K562 (cell line): ENCODE results near the gene MEGF11. TPM values are rescaled to one million over a fixed set of nuclear protein-coding genes. Genes with fewer than 3 reads are reported as not detected.

ENCODE experiments used
- FOXK2 ChIP-seq, 2 experiments: fragments of 450-650 bp; IDR thresholded peaks in 1 of 2; conservative IDR thresholded peaks in 1 of 2; 2 replicates each; pipeline ENCODE4 v1.6.1; 2016; ENCODE audit warnings: low read depth in 2 of 2, mild to moderate bottlenecking in 1 of 2
- FOXP4 ChIP-seq: sonication (generic); formaldehyde crosslinking; IDR thresholded peaks from 2 replicates; pipeline ENCODE4 v1.8.0; 2022; ENCODE audit warnings: mild to moderate bottlenecking, missing genetic modification reagents, borderline replicate concordance
- HMBOX1 ChIP-seq: sonication (generic); IDR thresholded peaks from 2 replicates; pipeline ENCODE4 v1.6.1; 2016
- LARP7 ChIP-seq: fragments of 450-650 bp; IDR thresholded peaks from 2 replicates; pipeline ENCODE4 v1.6.1; 2016
- NRF1 ChIP-seq, 2 experiments: fragments of 450-650 bp; IDR thresholded peaks in 1 of 2; conservative IDR thresholded peaks in 1 of 2; 2 replicates each; pipeline ENCODE4 v1.6.1; 2014; ENCODE audit warnings: mild to moderate bottlenecking in 2 of 2
- PML ChIP-seq: IDR thresholded peaks from 2 replicates; pipeline ENCODE4 v1.6.1; 2012; ENCODE audit warnings: low read length, inconsistent platforms
- PRMT5 ChIP-seq: sonication (generic); formaldehyde crosslinking; IDR thresholded peaks from 2 replicates; pipeline ENCODE4 v1.5.0; 2020; ENCODE audit warnings: missing genetic modification reagents
- SP1 ChIP-seq: sonication (generic); formaldehyde crosslinking; IDR thresholded peaks from 2 replicates; pipeline ENCODE4 v1.8.1; 2022; ENCODE audit warnings: mild to moderate bottlenecking, missing genetic modification reagents
- TCF7 ChIP-seq: sonication (generic); IDR thresholded peaks from 2 replicates; pipeline ENCODE4 v1.6.1; 2016; ENCODE audit warnings: antibody characterized with exemption, borderline replicate concordance
- WHSC1 ChIP-seq: IDR thresholded peaks from one replicate; pipeline ENCODE4 v1.6.1; 2012; ENCODE audit warnings: low read length, control low read depth, inconsistent platforms
- ZNF134 ChIP-seq: fragments of 250-450 bp; sonication (Bioruptor Pico); conservative IDR thresholded peaks from 2 replicates; pipeline ENCODE4 v1.4.0; 2020
- ZNF551 ChIP-seq: fragments of 250-450 bp; sonication (Bioruptor Pico); IDR thresholded peaks from 2 replicates; pipeline ENCODE4 v1.5.0; 2021; ENCODE audit warnings: mild to moderate bottlenecking, moderate library complexity
- polyA plus RNA-seq, 8 experiments: library from polyadenylated mRNA; depleted of rRNA in 4 of 8; stranded (reverse) in 5 of 8; unstranded in 3 of 8; fragments of >200 nt; fragmentation: Nextera tagmentation in 2 of 8; fragmentation: Illumina TruSeq in 1 of 8; extraction: Ambion mirVana in 2 of 8; extraction: Trizol in 1 of 8; gene quantifications; 2 replicates each; pipeline versions ENCODE4 v1.2.1 to v1.2.3, GENCODE V29; 2011 to 2014; ENCODE audit warnings: inconsistent platforms in 1 of 8, missing spikeins in 1 of 8
- total RNA-seq, 7 experiments: library from RNA; depleted of rRNA in 6 of 7; stranded (reverse); fragments of >200 nt in 6 of 7; fragmentation: Illumina TruSeq in 2 of 7; extraction: Trizol in 2 of 7; gene quantifications; 2 replicates each; pipeline versions ENCODE4 v1.2.1 to v1.2.3, GENCODE V29; 2011 to 2021; ENCODE audit warnings: low replicate concordance in 1 of 7

Gene MEGF11
- total and polyA plus RNA-seq, 9 of the 15 experiments (the other 6 are each of a cell fraction or from before 2014, with no cell fraction given): 0.06 to 0.23 (median 0.20) TPM; not detected in 6

GRCh38 chr15:65869126-65869953 is 384.2 kb downstream of the MEGF11 start, which contains the start of gene RAB11A (continued):
- TF ChIP-seq ZNF134 (CRISPR knock-in tag) (no peak), PML (peak; percentile 89), WHSC1 (no peak), FOXP4 (CRISPR knock-in tag) (0 out of 2 replicates have a peak, but pooled peaks have one; percentile 49), FOXK2 (conservative IDR thresholded peaks at IDR 0.05 in 1 of 2, IDR thresholded peaks at IDR 0.05 in 1 of 2; ENCODE audit: low read depth in 2 of 2) (peak; percentile 46 to 52; a peak in 3 of 4 replicates), PRMT5 (no peak), ZNF551 (CRISPR knock-in tag) (no peak), TCF7 (no peak), NRF1 (conservative IDR thresholded peaks at IDR 0.05 in 1 of 2, IDR thresholded peaks at IDR 0.05 in 1 of 2) (peak; percentile 84 to 87), LARP7 (no peak), HMBOX1 (peak; percentile 77), SP1 (CRISPR knock-in tag) (peak; percentile 96)
